Upper lobe of left lung (tissue), 4 donors: ENCODE results near the gene HESX1.

Experiments used
- POLR2A ChIP-seq, 4 donors: fragments of 450-650 bp; IDR thresholded peaks; one replicate each; pipeline ENCODE4 v1.5.1; 2016 to 2017; ENCODE audit warnings: antibody characterized with exemption in 4 of 4, mild to moderate bottlenecking in 2 of 4
- TF ChIP-seq, protein P1 (sequence below), 6 experiments: fragments of 450-650 bp in 4 of 6; fragments of 200-600 bp in 2 of 6; sonication (generic) in 2 of 6; IDR thresholded peaks; one replicate each; pipeline ENCODE4 v1.5.1; 2016 to 2019; ENCODE audit warnings: antibody characterized with exemption in 6 of 6

GRCh38 chr3:57170946-57171345, 28.8 kb downstream of the HESX1 start:
- TF ChIP-seq, protein P1, sequence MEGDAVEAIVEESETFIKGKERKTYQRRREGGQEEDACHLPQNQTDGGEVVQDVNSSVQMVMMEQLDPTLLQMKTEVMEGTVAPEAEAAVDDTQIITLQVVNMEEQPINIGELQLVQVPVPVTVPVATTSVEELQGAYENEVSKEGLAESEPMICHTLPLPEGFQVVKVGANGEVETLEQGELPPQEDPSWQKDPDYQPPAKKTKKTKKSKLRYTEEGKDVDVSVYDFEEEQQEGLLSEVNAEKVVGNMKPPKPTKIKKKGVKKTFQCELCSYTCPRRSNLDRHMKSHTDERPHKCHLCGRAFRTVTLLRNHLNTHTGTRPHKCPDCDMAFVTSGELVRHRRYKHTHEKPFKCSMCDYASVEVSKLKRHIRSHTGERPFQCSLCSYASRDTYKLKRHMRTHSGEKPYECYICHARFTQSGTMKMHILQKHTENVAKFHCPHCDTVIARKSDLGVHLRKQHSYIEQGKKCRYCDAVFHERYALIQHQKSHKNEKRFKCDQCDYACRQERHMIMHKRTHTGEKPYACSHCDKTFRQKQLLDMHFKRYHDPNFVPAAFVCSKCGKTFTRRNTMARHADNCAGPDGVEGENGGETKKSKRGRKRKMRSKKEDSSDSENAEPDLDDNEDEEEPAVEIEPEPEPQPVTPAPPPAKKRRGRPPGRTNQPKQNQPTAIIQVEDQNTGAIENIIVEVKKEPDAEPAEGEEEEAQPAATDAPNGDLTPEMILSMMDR (IDR thresholded peaks at IDR 0.05) = no peak
- TF ChIP-seq POLR2A (IDR thresholded peaks at IDR 0.05) = no peak
